ENCODE results near the gene CDC42BPA. TPM values are rescaled to one million over a fixed set of nuclear protein-coding genes. Genes with fewer than 3 reads are reported as not detected.

The CDC42BPA gene
- polyA plus RNA-seq, 1 of the 3 experiments (the other 2 are of a cell fraction): 6.8 TPM

DNA sequence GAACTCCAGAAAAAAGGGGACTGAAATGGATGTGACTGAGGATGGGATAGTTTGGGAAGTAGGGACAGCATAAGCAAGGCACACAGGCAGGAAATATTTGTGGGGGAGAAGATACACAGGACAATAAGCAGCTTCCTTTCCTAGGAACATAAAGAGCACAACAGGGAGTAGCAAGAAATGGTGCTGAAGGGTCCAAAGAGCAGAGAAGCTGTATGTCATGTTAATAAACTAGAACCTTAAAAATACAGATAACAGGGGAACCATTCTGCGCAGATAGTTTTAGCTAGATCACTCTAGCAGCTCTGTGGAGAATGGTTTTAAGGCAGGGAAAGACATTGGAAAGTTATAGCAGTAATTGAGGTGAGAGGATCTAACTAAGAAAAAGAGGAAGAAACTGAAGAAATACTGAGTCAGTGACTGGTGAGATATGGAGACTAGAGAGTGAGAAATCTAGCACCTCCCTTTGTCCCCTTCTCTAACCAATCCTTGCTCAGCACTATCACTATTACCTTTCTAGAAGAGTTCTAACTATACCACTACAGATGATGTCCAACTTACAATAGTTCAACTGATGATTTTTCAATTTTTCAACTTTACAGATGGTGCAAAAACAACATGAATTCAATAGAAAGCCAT lies 95.0 kb downstream of the CDC42BPA start:
- Histone ChIP-seq H3K9ac (no peak overlapping the region), H3K4me3 (ENCODE audit: low read depth in 2 of 2, low read length in 1 of 2) (no peak overlapping the region), H3K27me3 (ENCODE audit: insufficient read depth) (no peaks in the 10 kb centered on the region), H3K9me2 (no peaks in the 10 kb centered on the region), H3K27ac (ENCODE audit: low read depth in 2 of 2, low read length in 1 of 2) (no peak overlapping the region), H3K79me2 (ENCODE audit: insufficient read depth) (peaks cover 64% of the 10 kb centered on the region), H3K4me1 (ENCODE audit: control insufficient read depth in 1 of 2, insufficient read depth in 2 of 2, low read depth in 1 of 2, low read length in 1 of 2) (peaks cover 0 to 10% of the 10 kb centered on the region in 2 experiments; a peak in 1 of 4 replicates), H3F3A (replicated peaks; ENCODE audit: insufficient read depth) (peaks cover 27% of the 10 kb centered on the region), H3K36me3 (replicated peaks in 1 of 2; ENCODE audit: control insufficient read depth in 1 of 2, insufficient read depth in 2 of 2, low read length in 1 of 2) (no peaks in the 10 kb centered on the region), H3K4me2 (no peak overlapping the region), H4K20me1 (ENCODE audit: insufficient read depth) (peaks cover 5% of the 10 kb centered on the region; the same call in 1 of the 2 replicates), H2AFZ (ENCODE audit: low read depth) (no peak overlapping the region), H3K9me3 (no peaks in the 10 kb centered on the region)
- POLR2A ChIA-PET: interaction anchor here (0.6 kb wide), 1 partner anchor 10 kb away, joined by 3 read pairs; no protein-coding TSS in a partner anchor
- TF ChIP-seq RFX5 (IDR thresholded peaks at IDR 0.05; ENCODE audit: low read length): no peak
- no peak for TF ChIP-seq FOSL2 (IDR thresholded peaks at IDR 0.05; ENCODE audit: borderline replicate concordance, low read depth)
- no peak for TF ChIP-seq POLR2AphosphoS5 (IDR thresholded peaks at IDR 0.05; ENCODE audit: low read depth, low read length)
- TF ChIP-seq TAF1 (IDR thresholded peaks at IDR 0.05; ENCODE audit: borderline replicate concordance, low read depth, low read length): no peak
- TF ChIP-seq, protein P1, sequence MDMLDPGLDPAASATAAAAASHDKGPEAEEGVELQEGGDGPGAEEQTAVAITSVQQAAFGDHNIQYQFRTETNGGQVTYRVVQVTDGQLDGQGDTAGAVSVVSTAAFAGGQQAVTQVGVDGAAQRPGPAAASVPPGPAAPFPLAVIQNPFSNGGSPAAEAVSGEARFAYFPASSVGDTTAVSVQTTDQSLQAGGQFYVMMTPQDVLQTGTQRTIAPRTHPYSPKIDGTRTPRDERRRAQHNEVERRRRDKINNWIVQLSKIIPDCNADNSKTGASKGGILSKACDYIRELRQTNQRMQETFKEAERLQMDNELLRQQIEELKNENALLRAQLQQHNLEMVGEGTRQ (IDR thresholded peaks at IDR 0.05; ENCODE audit: borderline replicate concordance, low read depth, low read length): no peak
- TF ChIP-seq FOXM1 (IDR thresholded peaks at IDR 0.05; ENCODE audit: low read depth): no peak
- no peak for TF ChIP-seq SMC3 (IDR thresholded peaks at IDR 0.05; ENCODE audit: low read depth, low read length)
- no peak for TF ChIP-seq ELF1 (IDR thresholded peaks at IDR 0.05)
- no peak for TF ChIP-seq RXRA (IDR thresholded peaks at IDR 0.05; ENCODE audit: borderline replicate concordance, low read depth)
- no peak for TF ChIP-seq JUND (IDR thresholded peaks at IDR 0.05)
- TF ChIP-seq EP300 (IDR thresholded peaks at IDR 0.05; ENCODE audit: borderline replicate concordance in 1 of 2, low read depth in 1 of 2, low read length in 1 of 2): no peak
- TF ChIP-seq EZH2phosphoT487 (IDR thresholded peaks at IDR 0.05; ENCODE audit: borderline replicate concordance, low read depth): no peak
- TF ChIP-seq, protein P2, sequence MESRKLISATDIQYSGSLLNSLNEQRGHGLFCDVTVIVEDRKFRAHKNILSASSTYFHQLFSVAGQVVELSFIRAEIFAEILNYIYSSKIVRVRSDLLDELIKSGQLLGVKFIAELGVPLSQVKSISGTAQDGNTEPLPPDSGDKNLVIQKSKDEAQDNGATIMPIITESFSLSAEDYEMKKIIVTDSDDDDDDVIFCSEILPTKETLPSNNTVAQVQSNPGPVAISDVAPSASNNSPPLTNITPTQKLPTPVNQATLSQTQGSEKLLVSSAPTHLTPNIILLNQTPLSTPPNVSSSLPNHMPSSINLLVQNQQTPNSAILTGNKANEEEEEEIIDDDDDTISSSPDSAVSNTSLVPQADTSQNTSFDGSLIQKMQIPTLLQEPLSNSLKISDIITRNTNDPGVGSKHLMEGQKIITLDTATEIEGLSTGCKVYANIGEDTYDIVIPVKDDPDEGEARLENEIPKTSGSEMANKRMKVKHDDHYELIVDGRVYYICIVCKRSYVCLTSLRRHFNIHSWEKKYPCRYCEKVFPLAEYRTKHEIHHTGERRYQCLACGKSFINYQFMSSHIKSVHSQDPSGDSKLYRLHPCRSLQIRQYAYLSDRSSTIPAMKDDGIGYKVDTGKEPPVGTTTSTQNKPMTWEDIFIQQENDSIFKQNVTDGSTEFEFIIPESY (IDR thresholded peaks at IDR 0.05; ENCODE audit: borderline replicate concordance, low read depth): no peak
- TF ChIP-seq, protein P3, sequence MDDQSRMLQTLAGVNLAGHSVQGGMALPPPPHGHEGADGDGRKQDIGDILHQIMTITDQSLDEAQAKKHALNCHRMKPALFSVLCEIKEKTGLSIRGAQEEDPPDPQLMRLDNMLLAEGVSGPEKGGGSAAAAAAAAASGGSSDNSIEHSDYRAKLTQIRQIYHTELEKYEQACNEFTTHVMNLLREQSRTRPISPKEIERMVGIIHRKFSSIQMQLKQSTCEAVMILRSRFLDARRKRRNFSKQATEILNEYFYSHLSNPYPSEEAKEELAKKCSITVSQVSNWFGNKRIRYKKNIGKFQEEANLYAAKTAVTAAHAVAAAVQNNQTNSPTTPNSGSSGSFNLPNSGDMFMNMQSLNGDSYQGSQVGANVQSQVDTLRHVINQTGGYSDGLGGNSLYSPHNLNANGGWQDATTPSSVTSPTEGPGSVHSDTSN (IDR thresholded peaks at IDR 0.05): no peak
- no peak for TF ChIP-seq TCF12 (IDR thresholded peaks at IDR 0.05)
- TF ChIP-seq GABPA (IDR thresholded peaks at IDR 0.05; ENCODE audit: low read depth): no peak
- TF ChIP-seq, protein P4, sequence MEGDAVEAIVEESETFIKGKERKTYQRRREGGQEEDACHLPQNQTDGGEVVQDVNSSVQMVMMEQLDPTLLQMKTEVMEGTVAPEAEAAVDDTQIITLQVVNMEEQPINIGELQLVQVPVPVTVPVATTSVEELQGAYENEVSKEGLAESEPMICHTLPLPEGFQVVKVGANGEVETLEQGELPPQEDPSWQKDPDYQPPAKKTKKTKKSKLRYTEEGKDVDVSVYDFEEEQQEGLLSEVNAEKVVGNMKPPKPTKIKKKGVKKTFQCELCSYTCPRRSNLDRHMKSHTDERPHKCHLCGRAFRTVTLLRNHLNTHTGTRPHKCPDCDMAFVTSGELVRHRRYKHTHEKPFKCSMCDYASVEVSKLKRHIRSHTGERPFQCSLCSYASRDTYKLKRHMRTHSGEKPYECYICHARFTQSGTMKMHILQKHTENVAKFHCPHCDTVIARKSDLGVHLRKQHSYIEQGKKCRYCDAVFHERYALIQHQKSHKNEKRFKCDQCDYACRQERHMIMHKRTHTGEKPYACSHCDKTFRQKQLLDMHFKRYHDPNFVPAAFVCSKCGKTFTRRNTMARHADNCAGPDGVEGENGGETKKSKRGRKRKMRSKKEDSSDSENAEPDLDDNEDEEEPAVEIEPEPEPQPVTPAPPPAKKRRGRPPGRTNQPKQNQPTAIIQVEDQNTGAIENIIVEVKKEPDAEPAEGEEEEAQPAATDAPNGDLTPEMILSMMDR (IDR thresholded peaks at IDR 0.05): no peak
- 94% methylated on average over 1 of the region's 1 CpG for WGBS (ENCODE audit: low lambda C conversion rate)
- CTCF ChIA-PET: no interaction called here
- DNase-seq: no peak
